TTC549 (cell line): ENCODE data around the gene ADAMTSL3.
"Not testable (repeated sequence)": the region's sequence is repeated elsewhere in the genome, so short reads cannot be mapped to it uniquely, and the experiment has no call there.

ENCODE experiments used
- FAIRE-seq: peaks from 2 replicates; lab custom pipeline; 2012; peaks lifted over from hg19 to GRCh38; lab: Jason Lieb, UNC

Gene ADAMTSL3

GRCh38 chr15:83656943-83657528 is 3.1 kb downstream of the ADAMTSL3 start:
- FAIRE-seq = no peak

GRCh38 chr15:83657549-83657948 is 3.6 kb downstream of the ADAMTSL3 start:
- FAIRE-seq = no peak

- no peak for FAIRE-seq
These were observed 4.8 kb downstream of the ADAMTSL3 start for GRCh38 chr15:83658430-83659416.

GRCh38 chr15:83659417-83659812 is 5.5 kb downstream of the ADAMTSL3 start:
- FAIRE-seq = no peak

GRCh38 chr15:83665480-83665879 is 11.6 kb downstream of the ADAMTSL3 start:
- no peak for FAIRE-seq

- no peak for FAIRE-seq
These were observed 16.8 kb downstream of the ADAMTSL3 start for GRCh38 chr15:83670672-83671229.

- no peak for FAIRE-seq
These were observed 17.7 kb downstream of the ADAMTSL3 start for GRCh38 chr15:83671603-83672002.

GRCh38 chr15:83673385-83673784 is 19.5 kb downstream of the ADAMTSL3 start:
- FAIRE-seq = no peak

GRCh38 chr15:83682476-83683088 is 28.7 kb downstream of the ADAMTSL3 start:
- FAIRE-seq = no peak

GRCh38 chr15:83685916-83686332 is 32.0 kb downstream of the ADAMTSL3 start:
- FAIRE-seq = no peak

- FAIRE-seq = no peak
These were observed 34.3 kb downstream of the ADAMTSL3 start for GRCh38 chr15:83688201-83688600.

GRCh38 chr15:83690676-83691075 is 36.8 kb downstream of the ADAMTSL3 start:
- no peak for FAIRE-seq

GRCh38 chr15:83692746-83693581 is 39.0 kb downstream of the ADAMTSL3 start:
- no peak for FAIRE-seq

- no peak for FAIRE-seq
These were observed 40.1 kb downstream of the ADAMTSL3 start for GRCh38 chr15:83694015-83694414.

- FAIRE-seq = no peak
These were observed 40.6 kb downstream of the ADAMTSL3 start for GRCh38 chr15:83694536-83694935.

GRCh38 chr15:83695246-83695645 is 41.3 kb downstream of the ADAMTSL3 start:
- FAIRE-seq = no peak

- no peak for FAIRE-seq
These were observed 42.0 kb downstream of the ADAMTSL3 start for GRCh38 chr15:83695901-83696425.

- no peak for FAIRE-seq
These were observed 43.8 kb downstream of the ADAMTSL3 start for GRCh38 chr15:83697716-83698115.

GRCh38 chr15:83698294-83698693 is 44.4 kb downstream of the ADAMTSL3 start:
- FAIRE-seq = no peak

- FAIRE-seq = no peak
These were observed 45.1 kb downstream of the ADAMTSL3 start for GRCh38 chr15:83699028-83699427.

- FAIRE-seq = no peak
These were observed 46.2 kb downstream of the ADAMTSL3 start for GRCh38 chr15:83700082-83700481.

- not testable (repeated sequence) for FAIRE-seq
These were observed 48.4 kb downstream of the ADAMTSL3 start for GRCh38 chr15:83702314-83702713.
